T47D (cell line): ENCODE measurements around the gene PRUNE2.

Experiments used
- DNase-seq, 2 experiments: peaks; one replicate each; pipeline versions ENCODE4 v3.0.0 to v3.0.0-alpha.2; 2011 to 2012; ENCODE audit warnings: low read depth in 1 of 2, low spot score in 1 of 2
- JUND ChIP-seq: IDR thresholded peaks from 2 replicates; pipeline ENCODE4 v1.6.1; 2012; ENCODE audit warnings: low read depth
- in situ Hi-C: cut with HindIII; loops from 2 replicates; pipeline ENCODE4 v1.10.0; 2016; ENCODE audit warnings: low sequenced_read_pairs, low pct_unique_long_range_greater_than_20kb

PRUNE2 gene

DNA sequence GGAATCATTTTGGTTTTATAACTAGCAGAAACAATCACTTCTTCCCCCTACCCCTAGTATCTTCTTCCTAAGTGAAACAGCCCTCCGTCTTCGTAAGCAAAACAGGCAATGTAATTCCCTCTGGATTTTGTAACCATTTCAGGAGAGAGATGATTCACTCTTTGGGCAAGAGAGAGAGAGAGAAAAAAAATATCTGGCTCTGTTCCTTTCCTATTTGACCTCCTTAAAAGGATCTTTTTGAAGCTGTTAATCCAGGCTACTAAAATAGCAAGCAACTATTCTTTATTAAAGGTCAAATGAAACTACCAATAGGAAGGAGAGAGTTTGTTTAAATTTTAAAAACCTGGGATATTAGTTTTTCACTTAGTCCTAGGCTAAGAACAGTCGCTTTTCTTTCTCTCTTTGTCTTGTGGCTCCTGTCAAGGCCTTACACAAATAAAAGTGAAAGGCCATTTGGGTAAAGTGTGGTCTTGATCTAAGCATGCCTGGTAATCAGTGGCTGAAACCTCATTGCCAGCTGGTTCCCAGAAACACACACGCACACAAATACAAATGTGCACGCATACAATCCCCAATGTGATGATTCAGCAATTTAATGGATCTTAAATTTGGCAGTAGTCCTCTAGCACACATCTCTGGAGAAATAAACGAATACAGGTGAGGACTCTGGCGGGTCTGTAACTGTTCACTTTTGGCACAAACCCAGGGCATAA, 70.2 kb downstream of the PRUNE2 start:
- no peak for TF ChIP-seq JUND
- in situ Hi-C loops = no loop called here
- no peak for DNase-seq

DNA sequence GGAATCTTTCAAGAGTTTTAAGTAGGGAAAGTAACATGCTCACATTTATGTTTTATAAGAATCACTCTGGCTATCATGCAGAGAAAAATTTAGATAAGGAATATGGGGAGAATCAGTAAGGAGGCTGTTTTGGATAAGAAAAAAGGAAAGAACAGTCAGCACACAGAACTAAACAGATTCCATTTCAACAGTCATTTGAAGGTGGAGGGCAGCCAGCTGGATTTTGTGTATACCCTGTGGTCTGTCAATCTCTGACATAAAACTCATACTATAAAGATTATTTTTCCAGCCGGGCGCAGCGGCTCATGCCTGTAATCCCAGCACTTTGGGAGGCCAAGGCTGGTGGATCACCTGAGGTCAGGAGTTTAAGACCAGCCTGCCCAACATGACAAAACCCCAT, 77.5 kb downstream of the PRUNE2 start:
- no peak for DNase-seq
- in situ Hi-C loops = no loop called here
- TF ChIP-seq JUND = no peak

DNA sequence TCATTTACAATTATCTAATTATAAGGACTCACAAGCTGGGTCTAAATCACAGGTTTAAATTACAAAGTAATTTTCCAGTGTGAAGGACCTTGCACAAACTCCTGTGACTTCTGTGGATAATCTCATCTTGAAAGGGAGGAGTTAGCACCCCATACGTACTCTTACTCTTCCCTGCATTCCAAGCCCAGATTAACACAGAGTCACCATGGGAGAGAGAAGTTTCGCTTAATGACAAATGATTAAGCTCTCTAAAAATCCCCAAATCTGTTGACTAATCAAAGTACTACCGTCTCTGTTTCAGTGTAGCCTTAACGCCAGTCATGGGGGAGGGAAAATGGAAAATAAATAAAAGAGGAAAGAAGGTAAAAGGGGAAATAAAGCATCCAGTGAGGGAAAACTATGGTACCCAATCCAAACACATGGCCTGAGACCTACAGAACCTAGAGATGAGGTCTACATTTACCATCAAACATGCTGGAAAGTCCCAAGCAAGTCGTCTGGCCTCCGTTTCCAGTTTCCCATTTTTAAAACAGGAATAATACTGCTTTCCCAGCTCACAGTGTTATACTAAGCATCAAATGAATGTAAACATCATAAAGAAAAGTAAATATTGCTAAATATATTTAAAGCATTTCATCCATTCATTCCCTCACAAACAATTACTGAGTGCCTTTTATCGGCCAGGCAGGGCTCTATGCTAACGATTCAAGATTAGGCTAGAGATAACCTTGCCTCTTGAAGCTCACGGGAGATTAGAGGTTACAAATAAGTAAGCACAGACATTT, 78.4 kb downstream of the PRUNE2 start:
- no peak for TF ChIP-seq JUND
- no peak for DNase-seq
- in situ Hi-C loops = no loop called here

DNA sequence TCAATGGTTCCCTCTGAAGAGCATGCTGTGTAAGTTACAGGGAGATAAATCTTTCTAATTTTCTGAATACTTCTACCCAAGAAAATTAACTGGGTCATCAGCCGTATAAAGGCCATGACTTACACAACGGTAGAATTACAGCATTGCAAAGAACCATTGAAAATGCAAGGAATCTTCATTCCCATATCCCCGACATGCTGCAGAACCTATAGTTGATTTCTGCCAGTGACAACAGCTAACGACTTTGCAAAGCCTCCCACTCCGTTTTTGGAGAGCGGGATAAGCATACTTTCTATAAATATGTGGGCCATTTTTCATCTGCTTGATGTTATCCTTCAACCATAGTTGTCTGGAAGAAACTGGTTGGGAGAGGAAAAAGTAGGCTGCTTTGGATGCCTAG, 85.5 kb downstream of the PRUNE2 start:
- DNase-seq = no peak
- in situ Hi-C loops = no loop called here
- TF ChIP-seq JUND = no peak

DNA sequence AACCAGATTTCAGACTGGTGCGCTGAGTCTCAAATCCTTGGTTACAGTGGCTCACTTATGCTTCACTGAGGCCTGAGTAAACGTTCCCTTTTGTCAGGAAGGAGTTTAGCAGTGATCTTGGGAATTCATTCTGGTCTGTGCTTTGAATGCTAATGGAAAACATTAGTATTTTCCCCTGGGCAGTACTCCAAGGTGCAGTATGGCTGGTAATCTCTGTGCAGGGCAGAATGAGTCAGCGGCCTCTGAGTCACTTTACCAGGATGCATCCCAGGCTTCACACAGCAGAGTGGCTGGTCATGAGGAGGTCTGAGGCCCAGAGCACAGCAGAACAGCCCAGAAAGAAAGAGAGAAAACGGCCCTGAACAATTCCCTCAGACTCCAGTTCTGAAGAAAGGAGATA, 87.6 kb downstream of the PRUNE2 start:
- no peak for TF ChIP-seq JUND
- in situ Hi-C loops = no loop called here
- DNase-seq = no peak

DNA sequence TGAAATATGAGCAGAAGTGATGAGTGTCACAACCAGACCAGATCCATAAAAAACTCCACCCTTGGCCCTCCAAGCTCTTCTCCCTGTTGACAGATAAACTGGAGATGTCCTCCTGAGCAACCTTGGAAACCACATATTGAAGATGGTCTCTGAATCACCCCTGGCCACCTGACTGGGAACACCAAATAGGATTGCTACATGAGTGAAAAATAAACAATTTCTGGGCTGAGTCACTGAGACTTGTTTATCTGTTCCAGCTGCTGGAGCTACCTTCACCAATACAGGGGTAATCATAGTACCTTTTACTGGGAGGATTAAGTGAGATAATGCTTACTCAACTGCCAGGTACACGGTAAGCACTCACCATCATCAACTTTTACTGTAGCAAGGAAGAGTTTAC, 88.4 kb downstream of the PRUNE2 start:
- no peak for TF ChIP-seq JUND
- in situ Hi-C loops = no loop called here
- no peak for DNase-seq

DNA sequence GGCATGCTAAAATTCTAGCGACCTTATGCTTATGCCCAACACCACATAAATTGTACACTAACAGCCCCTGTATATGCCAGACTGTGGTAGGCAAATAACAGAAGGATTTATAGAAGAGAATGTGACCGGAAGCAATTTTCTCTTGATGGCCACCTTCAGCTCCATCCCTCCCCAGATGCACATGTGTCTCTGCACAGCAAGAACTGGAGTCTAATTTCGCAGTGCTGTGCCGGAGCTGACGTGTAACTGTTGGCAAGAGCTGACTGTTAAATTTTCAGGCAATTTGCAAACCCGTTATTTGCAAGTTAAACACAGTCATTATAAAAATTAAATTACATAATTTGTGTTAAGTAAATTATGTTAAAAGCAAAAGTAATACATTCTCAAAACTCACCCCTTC, 93.3 kb downstream of the PRUNE2 start:
- in situ Hi-C loops = no loop called here
- TF ChIP-seq JUND = no peak
- no peak for DNase-seq

DNA sequence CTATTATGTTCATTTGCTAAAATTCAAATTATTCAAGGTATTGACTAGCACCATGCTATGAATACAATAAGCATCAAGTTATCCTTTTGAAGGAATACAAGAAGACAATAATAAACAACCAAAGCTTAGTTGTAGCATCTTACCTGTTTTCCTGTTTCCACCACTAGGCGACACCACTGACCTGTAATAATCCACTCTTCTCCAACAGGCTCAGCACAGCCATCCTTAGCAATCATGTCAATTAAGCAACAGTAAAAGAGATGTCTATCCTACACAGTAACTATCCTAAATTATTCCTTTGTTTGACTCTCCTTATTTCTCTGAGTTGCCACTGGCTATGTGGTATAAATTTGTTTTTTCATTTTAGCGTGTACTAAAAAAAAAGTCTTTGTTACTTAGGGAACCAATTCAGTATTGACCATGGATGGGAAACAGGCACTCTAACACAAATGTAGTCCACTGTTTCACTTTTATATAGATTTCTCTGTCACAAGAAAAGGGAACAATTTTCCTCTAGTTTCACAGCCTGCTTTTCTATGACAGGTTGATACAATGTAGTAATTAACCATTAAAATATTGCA, 95.4 kb downstream of the PRUNE2 start:
- TF ChIP-seq JUND = no peak
- DNase-seq = peak in 1 of 2 experiments; percentile 69
- in situ Hi-C loops = no loop called here

DNA sequence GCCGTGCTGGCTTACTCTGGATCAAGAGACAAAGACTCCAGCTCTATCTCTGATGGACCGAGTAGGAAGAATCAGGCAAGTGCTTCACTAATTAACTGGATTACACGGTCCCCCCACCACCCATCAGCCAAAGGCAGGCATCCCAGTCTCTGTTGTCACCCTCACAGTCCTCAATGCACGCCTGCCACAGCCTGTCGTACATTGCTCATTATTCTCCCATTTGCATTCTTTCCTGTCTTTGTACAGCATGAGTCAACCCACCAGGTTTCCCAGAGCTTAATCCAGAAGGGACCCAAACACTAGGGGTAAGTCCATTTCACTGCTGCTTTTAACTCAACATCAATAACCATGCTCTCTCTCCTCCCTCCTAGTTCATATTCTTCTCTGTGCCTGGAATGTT, 97.3 kb downstream of the PRUNE2 start:
- TF ChIP-seq JUND = no peak
- in situ Hi-C loops = no loop called here

DNA sequence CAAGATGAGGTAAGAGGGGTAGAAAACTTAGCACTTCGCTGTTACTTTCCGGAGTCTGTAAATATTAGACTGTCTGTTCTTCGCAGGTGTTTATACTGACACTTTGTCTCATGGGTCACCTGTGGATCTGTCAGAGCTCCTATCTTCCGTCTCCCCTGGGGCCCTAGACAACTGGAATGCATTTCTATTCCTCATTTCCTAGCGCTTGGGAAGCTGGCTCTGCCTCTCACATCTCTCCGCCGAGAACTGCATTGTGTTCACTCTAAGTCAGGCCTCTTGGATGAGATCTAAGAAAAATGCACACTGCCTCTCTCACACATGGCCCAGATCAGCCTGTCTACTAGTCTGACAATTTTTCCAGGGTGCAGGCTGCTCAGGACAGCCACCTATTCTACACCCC, 102.2 kb downstream of the PRUNE2 start:
- in situ Hi-C loops = no loop called here
- DNase-seq = no peak
- TF ChIP-seq JUND = no peak

More for the DNA sequence above, 97.3 kb downstream of the PRUNE2 start:
- DNase-seq = no peak

DNA sequence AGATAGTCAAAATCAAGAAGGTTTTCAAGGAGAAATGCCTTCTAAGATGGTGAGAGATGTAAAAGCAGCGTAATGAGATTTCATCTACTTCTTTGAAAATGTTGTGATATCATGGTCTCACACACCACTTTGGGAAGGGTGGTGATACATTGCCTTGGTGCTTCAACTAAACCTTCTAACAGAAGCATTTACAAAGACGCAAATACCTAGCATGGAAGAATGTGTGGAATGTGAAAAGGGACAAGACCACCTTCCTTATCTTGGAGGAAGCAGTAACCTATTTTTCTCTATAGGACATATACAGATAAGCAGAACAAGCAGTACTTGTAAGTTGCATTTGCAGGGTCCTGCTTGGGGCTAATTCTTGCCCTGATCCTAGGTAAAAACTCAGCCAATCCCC, 102.8 kb downstream of the PRUNE2 start:
- in situ Hi-C loops = no loop called here
- no peak for TF ChIP-seq JUND
- no peak for DNase-seq

DNA sequence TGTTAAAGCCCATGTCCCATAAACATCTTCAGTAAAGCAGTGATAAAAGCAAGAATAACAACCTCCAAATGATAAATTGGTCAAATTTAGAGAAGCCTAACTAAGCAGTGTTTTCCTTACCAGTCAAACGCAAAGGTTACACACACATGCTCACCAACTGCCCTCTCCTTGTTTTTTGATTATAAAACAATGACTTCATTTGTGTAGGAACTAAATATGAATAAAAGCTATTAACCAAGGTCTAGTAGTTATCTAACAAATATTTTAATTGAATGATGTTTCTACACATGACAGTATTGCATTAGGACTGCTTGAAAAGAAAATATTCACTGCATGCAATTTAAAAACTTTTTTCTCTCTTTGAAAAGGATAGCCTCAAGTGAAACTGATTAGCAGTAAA, 105.0 kb downstream of the PRUNE2 start:
- in situ Hi-C loops = no loop called here
- DNase-seq = no peak
- TF ChIP-seq JUND = no peak

DNA sequence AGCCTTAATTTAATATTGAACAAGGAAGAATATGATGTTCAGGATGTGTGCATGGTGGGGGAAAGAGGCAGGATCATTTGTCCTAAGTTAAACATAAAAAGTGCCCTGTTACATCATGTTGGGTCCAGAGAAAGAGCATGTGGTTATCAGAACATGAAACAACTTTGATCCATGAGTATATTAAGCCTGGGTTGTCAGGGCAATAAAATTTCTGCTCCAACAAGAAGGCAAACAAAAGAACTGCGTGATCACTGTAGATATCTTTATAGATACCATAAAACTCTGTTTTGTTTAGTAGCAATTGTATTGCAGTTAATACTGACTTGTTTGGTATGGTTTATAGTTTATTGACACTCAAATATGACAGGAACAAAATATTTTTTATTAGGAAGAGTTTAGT, 106.4 kb downstream of the PRUNE2 start:
- no peak for TF ChIP-seq JUND
- no peak for DNase-seq
- in situ Hi-C loops = no loop called here
